ENCODE data around the gene TANGO2. TPM values are rescaled to one million over a fixed set of nuclear protein-coding genes. Genes with fewer than 3 reads are reported as not detected.

The TANGO2 gene
- total RNA-seq, 1 donor from 2014 or later: 24.9 TPM

DNA sequence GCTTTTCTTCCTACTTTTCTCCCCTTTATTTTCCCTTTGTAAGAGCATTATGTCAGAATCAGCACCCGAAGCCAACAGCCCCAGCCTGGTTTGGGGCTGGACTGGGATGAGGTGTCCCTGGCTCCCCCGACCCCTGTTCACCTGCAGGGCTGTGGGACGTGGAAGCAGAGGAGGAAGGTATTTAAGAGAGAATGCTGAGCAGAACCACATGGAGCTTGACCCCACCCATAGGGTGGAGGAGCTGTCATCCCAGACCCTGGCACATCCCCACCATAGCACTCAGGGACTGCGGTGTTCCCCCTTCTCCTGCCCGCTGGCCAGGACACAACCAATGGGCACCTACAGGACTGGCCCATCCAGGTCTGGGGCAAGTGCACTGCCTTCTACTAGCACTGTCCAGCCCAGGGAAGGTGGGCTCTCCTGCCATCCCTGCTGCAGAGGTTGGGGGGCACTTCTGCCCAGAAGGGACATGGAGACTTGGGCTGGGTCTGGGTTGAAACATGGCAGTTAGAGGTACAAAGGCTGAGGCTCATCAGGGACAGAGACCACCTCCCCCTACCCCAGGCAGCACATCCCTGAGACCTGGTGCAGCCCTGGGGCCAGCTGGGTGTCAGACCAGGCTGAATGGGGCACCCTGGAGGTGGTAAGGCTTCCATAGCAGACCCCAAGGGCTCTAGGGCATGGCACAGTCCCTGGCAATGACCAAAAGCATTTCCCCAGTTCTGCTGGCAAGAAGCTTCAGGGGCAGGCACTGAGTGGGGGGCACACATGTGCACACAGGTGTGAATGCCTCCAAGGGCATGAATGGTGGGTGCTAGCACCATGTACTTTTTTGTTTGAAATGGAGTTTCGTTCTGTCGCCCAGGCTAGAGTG lies 19.7 kb downstream of the TANGO2 start:
- DNase-seq (ENCODE audit: extremely low spot score, unreplicated experiment): no peak
- TF ChIP-seq, protein P1, sequence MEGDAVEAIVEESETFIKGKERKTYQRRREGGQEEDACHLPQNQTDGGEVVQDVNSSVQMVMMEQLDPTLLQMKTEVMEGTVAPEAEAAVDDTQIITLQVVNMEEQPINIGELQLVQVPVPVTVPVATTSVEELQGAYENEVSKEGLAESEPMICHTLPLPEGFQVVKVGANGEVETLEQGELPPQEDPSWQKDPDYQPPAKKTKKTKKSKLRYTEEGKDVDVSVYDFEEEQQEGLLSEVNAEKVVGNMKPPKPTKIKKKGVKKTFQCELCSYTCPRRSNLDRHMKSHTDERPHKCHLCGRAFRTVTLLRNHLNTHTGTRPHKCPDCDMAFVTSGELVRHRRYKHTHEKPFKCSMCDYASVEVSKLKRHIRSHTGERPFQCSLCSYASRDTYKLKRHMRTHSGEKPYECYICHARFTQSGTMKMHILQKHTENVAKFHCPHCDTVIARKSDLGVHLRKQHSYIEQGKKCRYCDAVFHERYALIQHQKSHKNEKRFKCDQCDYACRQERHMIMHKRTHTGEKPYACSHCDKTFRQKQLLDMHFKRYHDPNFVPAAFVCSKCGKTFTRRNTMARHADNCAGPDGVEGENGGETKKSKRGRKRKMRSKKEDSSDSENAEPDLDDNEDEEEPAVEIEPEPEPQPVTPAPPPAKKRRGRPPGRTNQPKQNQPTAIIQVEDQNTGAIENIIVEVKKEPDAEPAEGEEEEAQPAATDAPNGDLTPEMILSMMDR (IDR thresholded peaks at IDR 0.05): no peak
- Mint-ChIP-seq H3K36me3 (ENCODE audit: unreplicated experiment) (peaks cover 23% of the 10 kb centered on the region), H3K4me3 (ENCODE audit: unreplicated experiment) (no peak overlapping the region), H3K27ac (ENCODE audit: unreplicated experiment) (no peak overlapping the region), H3K27me3 (ENCODE audit: unreplicated experiment) (no peaks in the 10 kb centered on the region), H3K9me3 (ENCODE audit: unreplicated experiment) (no peaks in the 10 kb centered on the region), H3K4me1 (ENCODE audit: unreplicated experiment) (no peaks in the 10 kb centered on the region)

DNA sequence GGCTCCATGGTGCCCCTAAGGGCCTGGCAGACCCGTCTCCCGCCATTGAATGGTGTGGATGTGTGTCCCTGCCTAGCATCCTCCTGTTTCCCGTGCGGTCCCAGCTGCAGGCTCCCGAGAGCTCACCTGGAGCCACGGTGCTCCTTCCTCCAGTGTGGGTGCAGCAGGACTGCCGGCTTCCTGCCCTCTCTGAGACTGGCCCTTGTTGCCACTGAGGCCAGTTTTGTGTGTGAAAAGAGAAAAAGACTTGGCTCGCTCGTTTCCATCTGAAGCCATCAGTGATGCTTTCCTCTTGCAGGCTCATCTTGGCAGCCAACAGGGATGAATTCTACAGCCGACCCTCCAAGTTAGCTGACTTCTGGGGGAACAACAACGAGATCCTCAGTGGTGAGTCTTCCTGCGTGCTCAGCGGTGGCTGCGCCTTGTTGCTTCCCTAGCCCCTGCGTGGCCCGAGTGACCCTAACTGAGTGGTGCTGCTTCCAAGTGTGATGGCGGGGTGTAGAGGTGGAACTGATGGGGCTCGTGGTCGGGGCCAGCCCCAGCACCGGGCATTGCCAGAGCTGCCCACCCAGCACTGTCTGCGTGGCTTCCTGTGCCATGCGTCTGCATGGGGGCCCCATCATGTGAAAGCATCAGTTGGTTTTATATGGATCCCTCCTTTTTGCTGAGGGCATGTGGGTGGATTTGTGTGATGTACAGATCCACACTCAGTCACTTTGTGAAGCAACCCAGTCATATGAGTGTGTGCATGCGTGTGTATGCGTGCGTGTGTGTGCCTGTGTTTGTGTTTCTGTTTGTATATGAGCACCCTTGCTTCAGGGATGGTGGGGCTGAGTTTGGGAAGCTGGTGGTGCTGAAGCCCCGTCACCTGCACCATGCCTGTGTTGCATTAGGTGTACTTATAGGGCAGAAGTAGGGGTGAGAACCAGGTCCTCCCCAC lies 22.4 kb downstream of the TANGO2 start:
- no peak overlapping the region for H3K4me3 Mint-ChIP-seq (ENCODE audit: unreplicated experiment)
- no peak overlapping the region for H3K27ac Mint-ChIP-seq (ENCODE audit: unreplicated experiment)

DNA sequence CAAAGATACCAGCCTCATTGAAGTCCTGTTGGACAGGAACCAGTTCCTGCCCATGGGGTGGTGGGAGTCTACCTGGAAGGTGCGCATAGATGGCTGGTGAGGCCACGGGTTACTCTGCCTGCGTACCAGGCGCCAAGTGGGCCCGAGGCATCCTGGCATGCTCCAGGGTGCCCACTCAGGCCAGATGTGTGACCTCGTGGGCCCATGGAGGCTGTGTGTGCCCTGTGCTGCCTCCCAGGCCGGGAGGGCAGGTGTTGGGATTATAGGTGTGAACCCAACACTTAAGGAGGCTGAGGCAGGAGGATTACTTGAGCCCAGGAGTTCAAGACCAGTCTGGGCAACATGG lies 23.1 kb downstream of the TANGO2 start:
- DNase-seq (ENCODE audit: extremely low spot score, unreplicated experiment): no peak
- Mint-ChIP-seq H3K4me1 (ENCODE audit: unreplicated experiment) (no peaks in the 10 kb centered on the region), H3K9me3 (ENCODE audit: unreplicated experiment) (no peaks in the 10 kb centered on the region), H3K4me3 (ENCODE audit: unreplicated experiment) (no peak overlapping the region), H3K27me3 (ENCODE audit: unreplicated experiment) (no peaks in the 10 kb centered on the region), H3K27ac (ENCODE audit: unreplicated experiment) (no peak overlapping the region), H3K36me3 (ENCODE audit: unreplicated experiment) (peaks cover 28% of the 10 kb centered on the region)
- TF ChIP-seq, protein P1 (IDR thresholded peaks at IDR 0.05): no peak

More for the DNA sequence above, 22.4 kb downstream of the TANGO2 start:
- H3K27me3 Mint-ChIP-seq (ENCODE audit: unreplicated experiment): no peaks in the 10 kb centered on the region
- TF ChIP-seq, protein P1 (IDR thresholded peaks at IDR 0.05): no peak
- no peaks in the 10 kb centered on the region for H3K9me3 Mint-ChIP-seq (ENCODE audit: unreplicated experiment)
- DNase-seq (ENCODE audit: extremely low spot score, unreplicated experiment): no peak
- no peaks in the 10 kb centered on the region for H3K4me1 Mint-ChIP-seq (ENCODE audit: unreplicated experiment)
- peaks cover 24% of the 10 kb centered on the region for H3K36me3 Mint-ChIP-seq (ENCODE audit: unreplicated experiment)

DNA sequence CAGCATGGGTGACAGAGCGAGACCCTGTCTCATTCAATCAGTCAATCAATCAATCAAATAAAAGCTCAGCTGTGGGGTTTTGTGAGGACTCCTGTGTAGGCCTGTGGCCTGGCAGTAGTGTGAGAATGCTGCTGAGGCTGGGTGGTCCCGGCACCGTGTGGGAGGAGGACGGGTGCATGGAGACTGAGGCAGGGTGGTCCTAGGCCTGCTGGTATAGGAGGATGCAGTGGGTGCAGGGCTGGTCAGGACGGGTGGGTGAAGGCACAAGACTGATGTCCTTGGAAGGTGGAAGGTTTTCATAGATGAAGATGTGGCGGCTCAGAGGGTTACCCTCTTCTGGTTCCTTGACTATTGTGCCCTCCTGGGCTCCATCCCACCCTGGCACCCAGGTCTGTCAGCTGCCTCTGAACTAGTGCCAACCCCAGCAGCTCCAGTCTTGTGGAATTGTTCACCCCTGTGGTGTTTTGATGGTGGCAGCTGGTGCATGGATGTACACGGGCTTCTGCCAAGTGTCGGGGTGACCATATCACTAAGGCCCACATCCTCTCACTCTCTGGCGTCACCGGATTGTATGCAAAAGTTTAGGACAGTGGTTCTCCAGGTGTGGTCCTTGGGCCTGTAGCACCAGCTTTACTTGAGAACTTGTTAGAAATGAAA lies 23.7 kb downstream of the TANGO2 start:
- Mint-ChIP-seq H3K4me3 (ENCODE audit: unreplicated experiment) (no peak overlapping the region), H3K9me3 (ENCODE audit: unreplicated experiment) (no peaks in the 10 kb centered on the region), H3K36me3 (ENCODE audit: unreplicated experiment) (peaks cover 30% of the 10 kb centered on the region), H3K4me1 (ENCODE audit: unreplicated experiment) (no peaks in the 10 kb centered on the region), H3K27me3 (ENCODE audit: unreplicated experiment) (no peaks in the 10 kb centered on the region), H3K27ac (ENCODE audit: unreplicated experiment) (no peak overlapping the region)
- DNase-seq (ENCODE audit: extremely low spot score, unreplicated experiment): no peak
- TF ChIP-seq, protein P1 (IDR thresholded peaks at IDR 0.05): no peak
